Measurements from ENCODE around the gene CNDP2. TPM values are rescaled to one million over a fixed set of nuclear protein-coding genes. Genes with fewer than 3 reads are reported as not detected.

CNDP2 gene
- total RNA-seq, 1 donor from 2014 or later = 67.4 TPM

- no peak for FAIRE-seq
- Histone ChIP-seq H3K4me3 (ENCODE audit: low read depth, low read length) (no peak overlapping the region), H3K36me3 (ENCODE audit: control insufficient read depth, insufficient read depth, low read length) (no peaks in the 10 kb centered on the region), H3K27me3 (ENCODE audit: control insufficient read depth, insufficient read depth, low read length) (no peaks in the 10 kb centered on the region)
- no peak for TF ChIP-seq CTCF (IDR thresholded peaks at IDR 0.05; ENCODE audit: insufficient read depth, low read length, severe bottlenecking)
- no peak for DNase-seq (ENCODE audit: low read depth)
Measured at GRCh38 chr18:74567822-74568221, 71.7 kb downstream of the CNDP2 start.

GRCh38 chr18:74569401-74569800 is 73.2 kb downstream of the CNDP2 start:
- no peak for FAIRE-seq
- TF ChIP-seq CTCF (IDR thresholded peaks at IDR 0.05; ENCODE audit: insufficient read depth, low read length, severe bottlenecking) = no peak
- DNase-seq (ENCODE audit: low read depth) = no peak
- no peaks in the 10 kb centered on the region for H3K36me3 ChIP-seq (ENCODE audit: control insufficient read depth, insufficient read depth, low read length)
- no peak overlapping the region for H3K4me3 ChIP-seq (ENCODE audit: low read depth, low read length)
- no peaks in the 10 kb centered on the region for H3K27me3 ChIP-seq (ENCODE audit: control insufficient read depth, insufficient read depth, low read length)

GRCh38 chr18:74570266-74570665 is 74.1 kb downstream of the CNDP2 start:
- no peaks in the 10 kb centered on the region for H3K27me3 ChIP-seq (ENCODE audit: control insufficient read depth, insufficient read depth, low read length)
- H3K36me3 ChIP-seq (ENCODE audit: control insufficient read depth, insufficient read depth, low read length) = no peaks in the 10 kb centered on the region
- no peak overlapping the region for H3K4me3 ChIP-seq (ENCODE audit: low read depth, low read length)
- TF ChIP-seq CTCF (IDR thresholded peaks at IDR 0.05; ENCODE audit: insufficient read depth, low read length, severe bottlenecking) = no peak
- no peak for DNase-seq (ENCODE audit: low read depth)
- no peak for FAIRE-seq

- no peak for DNase-seq (ENCODE audit: low read depth)
- no peak for TF ChIP-seq CTCF (IDR thresholded peaks at IDR 0.05; ENCODE audit: insufficient read depth, low read length, severe bottlenecking)
- Histone ChIP-seq H3K4me3 (ENCODE audit: low read depth, low read length) (no peak overlapping the region), H3K27me3 (ENCODE audit: control insufficient read depth, insufficient read depth, low read length) (no peaks in the 10 kb centered on the region), H3K36me3 (ENCODE audit: control insufficient read depth, insufficient read depth, low read length) (no peaks in the 10 kb centered on the region)
- no peak for FAIRE-seq
Measured at GRCh38 chr18:74571895-74572680, 75.9 kb downstream of the CNDP2 start.

- H3K27me3 ChIP-seq (ENCODE audit: control insufficient read depth, insufficient read depth, low read length) = no peaks in the 10 kb centered on the region
- H3K36me3 ChIP-seq (ENCODE audit: control insufficient read depth, insufficient read depth, low read length) = no peaks in the 10 kb centered on the region
- no peak for TF ChIP-seq CTCF (IDR thresholded peaks at IDR 0.05; ENCODE audit: insufficient read depth, low read length, severe bottlenecking)
- FAIRE-seq = no peak
- no peak overlapping the region for H3K4me3 ChIP-seq (ENCODE audit: low read depth, low read length)
- DNase-seq (ENCODE audit: low read depth) = no peak
Measured at GRCh38 chr18:74573053-74573452, 76.9 kb downstream of the CNDP2 start.

Other genes with a start within 250 kb of the CNDP2 start
- gene CYB5A, start 204.4 kb upstream of the CNDP2 start, total RNA-seq = 53.2 and 66.3 TPM in 2 replicates
- not detected in 2 replicates for gene C18orf63, start 180.5 kb upstream of the CNDP2 start, total RNA-seq
- gene DIPK1C, start 39.1 kb upstream of the CNDP2 start, total RNA-seq = not detected in 2 replicates
- not detected in 2 replicates for gene CNDP1, start 38.1 kb downstream of the CNDP2 start, total RNA-seq
- gene ZNF407, start 101.5 kb downstream of the CNDP2 start, total RNA-seq = 10.0 and 11.5 TPM in 2 replicates